Measurements from ENCODE around the gene LGI4.

Gene LGI4

DNA sequence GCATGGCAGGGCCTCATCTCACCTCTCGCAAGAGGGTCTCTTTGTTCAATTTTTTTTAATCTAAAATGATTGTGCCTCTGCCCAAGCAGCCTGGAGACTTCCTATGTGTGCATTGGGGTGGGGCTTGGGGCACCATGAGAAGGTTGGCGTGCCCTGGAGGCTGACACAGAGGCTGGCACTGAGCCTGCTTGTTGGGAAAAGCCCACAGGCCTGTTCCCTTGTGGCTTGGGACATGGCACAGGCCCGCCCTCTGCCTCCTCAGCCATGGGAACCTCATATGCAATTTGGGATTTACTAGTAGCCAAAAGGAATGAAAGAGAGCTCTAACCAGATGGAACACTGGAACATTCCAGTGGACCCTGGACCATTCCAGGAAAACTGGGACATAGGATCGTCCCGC is 11.3 kb downstream of the LGI4 start:
- DNase-seq (ENCODE audit: low read depth in 2 of 2): no peak

DNA sequence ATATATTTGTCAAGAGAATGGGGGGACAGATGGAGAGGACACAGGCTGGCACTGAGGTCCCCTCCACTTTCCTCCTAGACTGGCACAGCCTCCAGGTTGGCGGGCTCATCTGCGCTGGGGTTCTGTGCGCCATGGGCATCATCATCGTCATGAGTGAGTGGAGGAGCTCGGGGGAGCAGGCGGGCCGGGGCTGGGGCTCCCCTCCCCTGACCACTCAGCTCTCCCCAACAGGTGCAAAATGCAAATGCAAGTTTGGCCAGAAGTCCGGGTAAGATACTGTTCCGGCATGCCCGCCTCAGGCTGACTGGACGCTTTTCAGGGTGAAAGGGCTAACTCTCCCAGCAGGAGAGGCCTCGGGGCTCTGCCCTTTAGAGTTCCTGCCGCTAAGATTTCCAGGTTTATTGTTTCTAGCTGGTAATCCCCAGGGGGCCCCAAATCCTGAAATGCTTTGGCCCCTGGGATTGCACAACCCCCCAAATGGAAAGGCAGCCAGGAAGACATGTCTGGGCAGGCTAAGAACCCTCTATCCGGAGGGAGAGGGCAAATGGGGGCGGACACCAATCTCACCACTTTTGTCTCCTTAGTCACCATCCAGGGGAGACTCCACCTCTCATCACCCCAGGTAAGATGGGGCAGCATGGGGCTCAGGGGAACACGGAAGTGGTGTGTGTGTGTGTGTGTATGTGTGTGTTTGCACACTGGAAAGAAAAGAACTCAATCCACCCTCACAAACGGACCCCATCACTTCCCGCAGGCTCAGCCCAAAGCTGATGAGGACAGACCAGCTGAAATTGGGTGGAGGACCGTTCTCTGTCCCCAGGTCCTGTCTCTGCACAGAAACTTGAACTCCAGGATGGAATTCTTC is 11.9 kb downstream of the LGI4 start:
- DNase-seq (ENCODE audit: low read depth in 2 of 2): no peak

DNA sequence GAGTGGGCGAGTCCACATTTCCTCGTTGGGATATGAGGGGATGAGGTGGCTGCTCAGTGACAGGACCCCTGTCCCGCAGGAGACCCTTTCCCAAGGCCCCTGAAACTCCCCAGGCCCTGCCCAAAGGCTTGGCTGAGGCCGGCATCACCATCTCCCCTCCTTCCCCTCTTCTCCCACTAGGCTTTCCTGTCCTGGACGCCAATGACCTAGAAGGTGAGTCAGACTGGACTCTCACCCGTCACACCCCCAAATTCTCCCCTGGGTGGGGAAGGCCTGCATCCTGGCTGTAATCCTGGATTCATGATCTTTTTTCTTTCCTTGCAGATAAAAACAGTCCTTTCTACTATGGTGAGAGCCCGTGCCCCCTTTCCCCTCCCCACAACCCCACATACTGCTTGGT is 14.0 kb downstream of the LGI4 start:
- DNase-seq (ENCODE audit: low read depth in 2 of 2): no peak

DNA sequence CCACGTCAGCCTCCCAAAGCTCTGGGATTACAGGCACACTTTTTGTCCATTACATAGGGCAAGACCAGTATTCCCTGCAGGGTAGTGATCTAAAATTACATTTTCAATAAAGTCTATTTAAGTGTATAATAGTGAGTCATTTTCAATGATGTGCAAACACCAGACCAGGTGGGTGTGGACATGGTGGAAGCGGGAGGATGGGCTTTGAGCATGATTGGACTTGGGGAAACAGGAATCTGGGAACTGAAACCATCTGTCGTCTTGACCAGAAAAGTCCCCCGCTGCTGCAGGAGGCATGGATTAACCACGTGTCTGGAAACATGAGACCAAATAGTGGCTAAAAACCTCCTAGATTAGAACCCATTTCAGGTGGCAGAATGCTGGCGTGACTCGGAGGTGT is 14.4 kb downstream of the LGI4 start:
- DNase-seq (ENCODE audit: low read depth in 2 of 2): no peak

DNA sequence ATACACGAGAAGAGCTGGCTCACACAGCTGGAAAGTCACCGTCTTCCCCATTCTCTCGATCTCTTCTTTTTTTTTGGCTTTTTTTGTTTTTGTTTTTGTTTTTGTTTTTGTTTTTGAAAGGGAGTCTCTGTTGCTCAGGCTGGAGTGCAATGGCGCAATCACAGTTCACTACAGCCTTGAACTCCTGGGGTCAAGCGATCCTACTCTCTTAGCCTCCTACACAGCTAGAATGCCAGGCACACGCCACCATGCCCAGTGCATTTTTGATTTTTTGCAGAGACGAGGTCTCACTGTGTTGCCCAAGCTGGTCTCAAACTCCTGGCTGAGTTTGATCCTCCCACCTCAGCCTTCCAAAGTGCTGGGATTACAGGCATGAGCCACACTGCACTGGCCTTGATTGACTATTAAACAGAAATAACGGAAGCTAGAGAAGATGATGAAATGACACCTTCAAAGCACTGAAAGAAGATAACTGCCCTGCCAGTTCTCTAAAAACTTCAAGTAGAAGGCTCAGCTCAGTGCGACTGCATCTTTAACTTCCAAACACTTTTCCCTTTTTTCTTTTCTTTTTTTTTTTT is 15.2 kb downstream of the LGI4 start:
- no peak for DNase-seq (ENCODE audit: low read depth in 2 of 2)

DNA sequence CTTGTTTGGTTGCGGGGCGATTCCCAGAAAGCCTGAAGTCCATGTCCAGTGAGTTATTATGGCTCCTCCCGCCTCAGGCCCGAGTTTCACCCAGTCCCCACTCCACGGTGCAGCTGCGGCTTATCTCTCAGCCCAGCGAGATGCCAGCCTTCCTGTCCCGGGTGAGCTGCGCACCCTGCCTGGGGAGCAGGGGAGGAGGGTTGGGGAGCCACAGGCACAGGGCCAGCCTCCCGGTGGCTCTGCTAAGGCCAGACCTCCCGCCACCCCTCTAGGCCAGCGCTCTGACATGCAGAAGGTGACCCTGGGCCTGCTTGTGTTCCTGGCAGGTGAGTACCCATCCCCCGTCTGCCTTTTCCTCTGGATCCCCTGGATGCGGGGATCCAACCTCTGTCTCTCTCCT is 15.8 kb downstream of the LGI4 start:
- DNase-seq (ENCODE audit: low read depth in 2 of 2): no peak

DNA sequence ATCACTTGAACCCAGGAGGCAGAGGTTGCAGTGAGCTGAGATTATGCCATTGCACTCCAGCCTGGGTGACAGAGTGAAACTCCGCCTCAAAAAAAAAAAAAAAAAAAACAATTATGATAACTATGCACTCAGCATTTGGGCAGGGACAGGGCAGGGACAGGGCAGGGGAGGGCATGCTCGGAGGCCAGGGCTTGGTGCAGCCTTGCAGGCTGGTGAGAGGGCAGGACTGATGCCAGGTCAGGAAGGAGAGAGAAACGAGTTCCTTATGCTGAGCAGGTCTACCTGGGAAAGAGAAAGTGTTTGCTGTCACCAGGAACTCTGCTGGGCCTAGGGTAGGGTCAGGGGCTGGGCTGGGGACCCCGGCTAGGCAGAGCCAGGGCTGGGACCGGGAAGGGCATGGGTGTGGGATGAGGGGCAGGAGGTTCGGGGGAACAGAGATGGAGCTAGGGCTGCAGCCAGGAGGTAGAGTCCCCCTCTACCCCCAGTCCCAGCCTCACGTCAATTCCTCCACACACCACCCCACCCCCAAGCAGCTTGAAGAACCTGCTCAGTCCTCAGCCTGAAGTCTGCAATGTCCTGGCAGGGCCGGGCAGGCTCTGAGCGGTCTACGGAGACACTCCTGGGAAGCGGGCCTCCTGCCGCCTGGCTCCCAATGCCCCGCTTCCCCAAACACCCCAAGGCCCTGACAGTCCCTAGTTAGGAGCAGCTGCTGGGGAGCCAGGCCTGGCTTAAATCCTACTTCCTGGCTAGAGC is 16.4 kb downstream of the LGI4 start:
- DNase-seq (ENCODE audit: low read depth in 2 of 2): no peak

DNA sequence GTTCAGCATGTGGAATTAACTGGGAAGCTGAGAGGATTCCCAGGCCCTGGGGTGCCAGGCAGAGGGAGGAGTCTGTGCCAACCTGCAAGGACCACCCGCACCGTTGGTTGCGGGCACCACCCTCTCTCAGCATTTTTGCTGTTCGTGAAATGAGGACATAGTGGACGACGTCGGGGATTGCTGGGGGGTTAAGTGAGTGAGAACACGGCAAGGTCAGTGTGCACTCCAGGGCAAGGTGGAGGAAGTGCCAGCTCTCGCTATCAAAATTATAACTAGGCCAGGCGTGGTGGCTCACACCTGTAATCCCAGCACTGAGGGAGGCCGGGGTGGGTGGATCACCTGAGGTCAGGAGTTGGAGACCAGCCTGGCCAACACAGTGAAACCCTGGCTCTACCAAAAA is 17.1 kb downstream of the LGI4 start:
- DNase-seq (ENCODE audit: low read depth in 2 of 2): no peak

DNA sequence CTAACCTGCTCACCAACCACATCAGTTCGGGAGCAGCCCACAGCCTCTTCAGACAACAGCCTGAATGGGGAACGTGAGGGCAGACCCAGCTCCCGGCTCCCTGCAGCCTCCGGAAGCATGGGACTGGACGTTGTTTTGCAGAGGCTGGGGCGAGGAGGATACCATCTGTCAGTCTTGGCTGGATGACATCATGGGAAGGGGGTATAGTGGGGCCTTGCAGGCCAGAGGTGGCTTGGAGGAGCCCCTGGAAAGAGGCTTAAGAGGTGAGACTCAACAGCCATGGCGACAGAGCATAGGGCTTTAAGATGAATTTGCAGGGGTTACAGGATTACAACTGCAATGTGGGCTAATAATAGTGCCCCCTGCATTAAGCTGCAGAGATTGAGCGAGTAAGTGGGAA is 17.7 kb downstream of the LGI4 start:
- DNase-seq (ENCODE audit: low read depth in 2 of 2): no peak

DNA sequence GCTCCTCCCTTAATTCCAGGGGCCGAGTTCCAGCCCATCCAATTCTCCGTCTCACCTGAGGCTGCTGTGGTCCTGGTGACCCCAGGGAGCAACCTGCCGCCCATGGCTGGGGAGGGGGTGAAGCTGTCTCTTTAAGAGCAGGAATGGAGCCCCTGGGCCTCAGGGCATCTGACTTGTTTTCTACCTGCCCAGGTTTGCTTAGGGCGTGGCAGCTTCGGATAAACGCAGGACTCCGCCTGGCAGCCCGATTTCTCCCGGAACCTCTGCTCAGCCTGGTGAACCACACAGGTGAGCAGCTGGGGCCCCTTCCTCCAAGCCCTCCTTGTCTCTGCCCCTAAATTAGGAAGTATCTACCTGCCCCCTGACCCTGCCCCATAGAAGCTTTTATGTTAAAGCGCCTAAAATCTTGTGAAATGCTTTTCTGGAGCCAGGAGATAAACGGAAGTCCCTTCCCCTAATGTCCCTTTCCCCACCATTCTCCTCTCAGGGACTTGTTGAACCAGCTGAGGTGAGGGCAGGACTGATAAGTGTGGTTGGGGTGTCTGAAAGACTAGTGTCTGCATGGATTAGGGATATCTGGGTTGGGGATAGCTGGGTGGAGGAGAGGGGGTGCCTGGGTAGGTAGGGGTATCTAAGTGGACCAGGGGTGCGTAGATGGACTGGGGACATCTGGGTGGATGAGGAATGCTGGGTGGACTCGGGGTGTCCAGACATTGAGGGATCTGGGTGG is 18.6 kb downstream of the LGI4 start:
- no peak for DNase-seq (ENCODE audit: low read depth in 2 of 2)

DNA sequence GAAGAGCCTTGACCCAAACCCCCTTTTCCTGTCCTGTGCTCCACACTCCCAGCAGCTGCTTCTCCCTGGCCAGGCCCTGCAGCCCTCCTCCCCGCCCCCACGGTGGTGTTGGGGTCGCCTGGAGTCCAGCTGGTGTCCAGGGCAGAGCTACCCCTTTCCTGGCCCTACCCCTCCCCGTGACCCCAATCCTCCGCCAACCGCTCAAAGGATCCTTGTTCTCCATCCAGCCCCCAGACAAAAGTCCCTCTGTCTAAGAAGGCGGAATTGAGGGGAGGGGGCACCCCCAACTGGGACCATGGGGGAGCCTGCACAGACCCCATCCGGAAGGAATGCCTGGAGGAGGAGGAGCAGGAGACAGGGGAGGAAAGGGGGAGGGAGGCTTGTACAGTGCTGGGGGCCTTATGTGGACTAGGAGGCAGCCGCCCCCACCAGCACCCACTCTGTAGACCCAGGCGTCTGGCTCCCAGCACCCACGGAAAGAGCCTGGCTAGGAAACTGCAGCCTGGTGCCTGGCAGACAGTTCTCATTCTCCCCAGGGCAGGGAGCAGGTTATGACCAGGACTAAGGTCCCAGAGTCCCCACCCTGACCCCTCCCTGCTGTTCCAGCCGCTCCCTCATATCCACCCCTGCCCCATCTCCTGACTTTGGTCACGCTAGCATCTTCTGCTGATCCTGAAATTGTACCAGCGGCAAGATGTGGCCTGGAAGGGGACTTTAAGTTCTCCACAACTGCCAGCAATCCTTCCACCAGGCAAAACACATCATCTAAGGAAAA is 19.5 kb downstream of the LGI4 start, which contains the start of gene FXYD3:
FXYD3 (plus strand) TSS at position 647 of the 775 bp plus-strand sequence. CDS start 3,554 bp downstream, outside the sequence.
- no peak for DNase-seq (ENCODE audit: low read depth in 2 of 2)

DNA sequence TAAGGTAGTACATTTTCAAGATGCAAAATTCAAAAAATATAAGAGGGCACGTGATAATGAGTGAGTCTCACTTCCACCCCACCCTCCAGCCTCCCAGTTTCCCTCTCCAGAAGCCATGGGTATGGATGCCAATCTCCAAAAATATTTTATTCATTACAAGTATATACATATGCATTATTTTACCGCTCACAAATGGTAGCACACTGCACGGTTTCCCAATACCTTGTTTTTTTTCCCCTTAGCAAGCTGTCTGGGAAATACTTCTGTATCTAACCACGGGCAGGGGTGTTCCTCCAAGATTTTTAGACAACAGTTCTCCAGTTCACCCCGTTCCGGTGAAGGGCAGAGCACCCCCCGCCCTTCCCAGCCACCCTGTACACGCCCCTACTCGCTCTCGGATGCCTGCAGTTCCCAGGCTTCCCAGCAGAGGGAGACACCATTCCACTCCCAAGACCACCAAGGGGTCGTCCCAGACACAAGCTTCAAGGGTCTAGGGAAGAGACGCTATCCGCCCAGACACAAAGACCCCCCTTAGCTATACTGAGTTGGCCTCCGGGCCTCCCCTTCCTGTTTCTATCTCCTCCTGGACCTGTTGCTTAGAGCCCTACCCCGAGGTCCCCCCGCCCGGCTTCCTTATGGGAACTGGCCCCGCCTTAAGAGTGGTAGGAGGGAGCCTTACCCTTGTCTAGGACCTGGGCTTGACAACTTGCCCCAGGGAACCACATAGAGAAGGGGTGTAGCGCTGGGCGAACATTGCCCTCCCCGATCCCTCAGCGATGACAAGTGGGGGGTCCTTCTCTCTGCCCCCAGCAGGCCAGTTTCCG is 20.3 kb downstream of the LGI4 start:
- DNase-seq (ENCODE audit: low read depth in 2 of 2): peak; percentile 34 to 51

DNA sequence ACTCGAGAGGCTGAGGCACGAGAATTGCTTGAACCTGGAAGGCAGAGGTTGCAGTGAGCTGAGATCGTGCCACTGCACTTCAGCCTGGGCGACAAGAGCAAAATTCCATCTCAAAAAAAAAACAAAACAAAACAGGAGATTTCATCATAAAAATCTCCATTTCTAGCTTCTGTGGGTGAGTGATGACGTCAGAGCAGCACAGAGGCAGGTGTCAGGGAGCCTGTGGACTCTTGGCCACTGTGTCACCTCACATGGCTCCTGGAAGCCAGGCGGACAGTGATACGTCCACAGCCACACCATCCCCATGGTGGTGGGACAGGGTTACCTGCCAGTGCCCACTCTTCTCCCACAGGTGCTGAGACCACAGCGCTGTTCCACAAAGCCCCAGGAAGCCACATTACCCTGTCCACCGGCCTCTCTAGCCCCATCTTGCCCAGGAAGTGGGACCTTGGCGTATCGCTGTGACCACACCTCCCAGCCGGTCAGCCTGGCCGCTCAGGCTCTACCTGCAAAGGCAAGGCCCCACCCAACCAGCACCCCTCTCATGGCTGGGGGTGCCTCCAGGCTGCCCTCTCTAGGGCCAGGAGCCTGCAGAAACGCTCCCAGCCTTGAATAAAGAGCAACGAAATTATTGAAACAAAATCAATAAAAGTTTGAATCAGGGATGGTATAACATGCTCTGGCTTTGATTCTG is 21.7 kb downstream of the LGI4 start:
- DNase-seq (ENCODE audit: low read depth in 2 of 2): no peak

DNA sequence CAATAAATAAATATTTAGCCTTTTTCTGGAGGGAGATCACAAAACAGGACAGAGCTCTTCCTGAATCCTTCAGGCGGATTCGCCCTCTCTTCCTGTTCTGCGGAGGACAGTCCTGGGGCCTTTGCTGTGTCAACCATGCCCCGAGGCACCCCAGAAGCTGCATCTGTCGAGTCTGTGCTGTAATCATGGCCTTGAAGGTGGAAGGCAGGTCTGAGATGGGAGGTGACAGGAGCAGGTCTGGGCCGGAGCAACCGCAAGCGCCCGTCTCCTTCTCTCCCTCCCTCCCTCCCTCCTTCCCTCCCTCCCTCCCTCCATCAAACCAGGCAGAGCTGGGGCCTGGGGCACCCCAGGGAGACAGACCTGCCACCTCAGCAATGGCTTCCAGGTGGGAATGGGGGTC is 23.9 kb downstream of the LGI4 start:
- DNase-seq (ENCODE audit: low read depth in 2 of 2): no peak

DNA sequence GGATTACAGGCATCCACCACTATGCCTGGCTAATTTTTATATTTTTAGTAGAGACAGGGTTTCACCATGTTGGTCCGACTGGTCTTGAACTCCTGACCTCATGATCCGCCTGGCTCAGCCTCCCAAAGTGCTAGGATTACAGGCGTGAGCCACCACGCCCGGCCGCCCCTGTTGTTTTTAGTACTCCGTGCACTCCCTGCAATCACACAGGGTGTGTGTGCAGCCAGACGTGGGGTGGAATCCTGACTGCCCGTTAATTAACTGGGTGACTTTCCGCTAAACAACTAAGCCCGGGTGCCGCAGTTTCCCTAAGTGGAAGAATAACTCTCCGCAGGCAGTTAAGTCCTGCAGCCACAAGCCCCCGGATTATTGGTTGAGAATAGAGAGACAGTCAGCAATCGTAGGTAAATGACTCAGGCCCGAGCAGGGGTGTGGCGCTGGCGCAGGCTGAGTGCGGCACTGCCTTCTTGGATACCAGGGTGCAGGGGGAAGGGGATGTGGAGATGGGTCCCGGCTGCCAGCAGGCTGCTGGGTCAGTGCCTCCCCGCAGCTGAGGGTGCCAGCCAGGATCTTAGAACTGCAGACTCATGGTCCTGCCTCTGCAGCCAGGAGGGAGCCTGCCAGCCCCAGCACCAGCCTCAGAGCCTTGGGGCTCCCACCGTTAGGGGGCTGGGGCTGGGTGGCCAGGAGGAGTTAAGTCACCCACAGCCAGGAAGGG is 25.3 kb downstream of the LGI4 start:
- DNase-seq (ENCODE audit: low read depth in 2 of 2): no peak

DNA sequence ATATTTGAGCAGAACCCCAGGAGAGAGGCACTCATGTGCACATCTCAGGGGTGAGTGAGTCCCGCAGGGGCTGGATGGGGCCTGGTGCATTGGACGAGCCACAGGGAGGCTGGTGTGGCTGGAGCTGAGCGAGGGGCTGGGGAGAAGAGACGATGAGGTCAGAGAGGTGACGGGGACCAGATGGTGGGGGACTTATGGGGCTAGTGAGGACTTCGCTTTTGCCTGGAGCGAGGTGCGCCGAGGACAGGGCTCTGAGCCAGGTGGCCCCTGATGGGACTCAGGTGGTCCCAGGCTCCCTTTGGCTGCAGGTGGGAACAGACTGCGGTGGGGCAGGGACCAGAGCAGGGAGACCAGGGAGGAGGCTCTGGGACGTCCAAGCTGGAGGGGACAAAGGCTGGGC is 26.1 kb downstream of the LGI4 start:
- DNase-seq (ENCODE audit: low read depth in 2 of 2): no peak

DNA sequence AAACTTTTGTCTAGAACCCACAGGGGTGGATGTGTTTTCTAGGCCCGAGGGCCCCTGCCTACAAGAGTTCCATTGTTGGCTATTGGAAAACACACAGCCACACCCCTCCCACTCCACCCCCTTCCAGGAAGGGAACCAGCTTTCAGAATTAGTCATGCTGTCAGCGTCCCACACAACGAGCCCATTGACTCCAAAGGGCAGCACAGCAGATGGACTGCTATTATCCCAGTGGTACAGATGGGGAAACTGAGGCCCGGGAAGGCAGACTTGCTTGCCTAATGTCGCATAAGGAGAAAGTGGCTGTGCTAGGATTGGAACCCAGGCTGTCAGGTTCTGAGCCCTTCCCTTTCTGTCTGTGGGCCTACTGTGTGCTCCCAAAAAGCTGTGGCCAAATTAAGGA is 27.3 kb downstream of the LGI4 start:
- DNase-seq (ENCODE audit: low read depth in 2 of 2): no peak

DNA sequence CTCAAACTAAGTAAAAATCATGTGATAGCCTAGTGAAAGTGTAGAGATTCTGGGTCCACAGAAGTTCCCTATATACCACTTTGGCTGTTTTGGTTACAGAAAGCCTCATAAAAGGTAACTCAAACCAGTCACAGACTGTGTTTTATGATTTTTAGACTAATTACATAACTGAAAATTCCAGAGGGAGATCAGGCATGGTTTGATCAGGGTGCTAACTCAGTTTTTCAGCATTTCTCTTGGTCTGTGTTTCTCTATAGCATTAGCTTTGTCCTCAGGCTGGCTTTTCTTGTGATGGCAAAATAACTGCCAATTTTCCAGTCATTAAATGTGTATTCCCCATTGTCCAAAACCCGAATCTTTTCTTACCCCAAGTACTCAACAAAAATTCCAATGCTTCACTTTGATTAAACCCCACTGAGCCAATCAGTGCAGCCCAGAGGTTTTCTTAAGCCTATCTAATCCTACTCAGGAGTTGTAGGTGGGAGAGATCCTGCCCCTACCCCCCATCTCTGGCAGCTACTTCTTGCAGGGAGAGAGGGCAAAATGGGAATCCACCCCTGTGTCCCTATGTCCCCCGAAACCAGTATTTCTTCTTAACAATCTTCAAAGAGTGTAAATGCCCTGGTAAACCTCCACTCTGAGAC is 27.8 kb downstream of the LGI4 start:
- no peak for DNase-seq (ENCODE audit: low read depth in 2 of 2)

DNA sequence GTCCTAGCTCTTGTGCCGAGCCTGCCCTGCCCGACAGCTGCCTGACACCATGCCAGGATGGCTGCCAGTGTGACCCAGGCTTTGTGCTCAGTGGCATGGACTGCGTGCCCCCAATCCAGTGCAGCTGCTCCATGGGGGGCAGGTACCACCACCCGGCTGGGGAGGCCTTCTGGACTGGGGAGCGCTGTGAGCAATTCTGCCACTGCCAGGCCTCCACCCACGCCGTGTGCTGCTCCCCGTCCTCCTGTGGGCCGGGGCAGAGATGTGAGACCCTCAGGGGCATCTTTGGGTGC is 28.6 kb downstream of the LGI4 start:
- no peak for DNase-seq (ENCODE audit: low read depth in 2 of 2)

Data from stimulated activated CD8-positive, alpha-beta memory T cell treated with anti-CD3 and anti-CD28 coated beads, Interleukin-2, amount 100 ng/mL, for 1 hour (primary cell).